DMS153 (cell line): Measurements from ENCODE around the gene VAV2.

ENCODE experiments used
- DNase-seq: peaks from one replicate; lab custom pipeline; 2025; lab: John Stamatoyannopoulos, UW

Gene VAV2

GRCh38 chr9:133888809-133889491, 103.2 kb downstream of the VAV2 start:
- no peak for DNase-seq

- peak; percentile 73 for DNase-seq
Observed at GRCh38 chr9:133888048-133888808, 103.9 kb downstream of the VAV2 start.

- DNase-seq, result no peak
Observed at GRCh38 chr9:133887540-133888047, 104.5 kb downstream of the VAV2 start.

- no peak for DNase-seq
Observed at GRCh38 chr9:133886563-133887501, 105.3 kb downstream of the VAV2 start.

GRCh38 chr9:133884907-133885744, 107.0 kb downstream of the VAV2 start:
- DNase-seq, result no peak

- no peak for DNase-seq
Observed at GRCh38 chr9:133882849-133883755, 109.0 kb downstream of the VAV2 start.

- peak; percentile 63 for DNase-seq
Observed at GRCh38 chr9:133881671-133882381, 110.3 kb downstream of the VAV2 start.

GRCh38 chr9:133880851-133881661, 111.1 kb downstream of the VAV2 start:
- no peak for DNase-seq

GRCh38 chr9:133880136-133880535, 112.0 kb downstream of the VAV2 start:
- no peak for DNase-seq

GRCh38 chr9:133879615-133880014, 112.5 kb downstream of the VAV2 start:
- no peak for DNase-seq

GRCh38 chr9:133878402-133878801, 113.7 kb downstream of the VAV2 start:
- no peak for DNase-seq

- DNase-seq, result no peak
Observed at GRCh38 chr9:133877967-133878366, 114.2 kb downstream of the VAV2 start.

- DNase-seq, result no peak
Observed at GRCh38 chr9:133877327-133877726, 114.8 kb downstream of the VAV2 start.

GRCh38 chr9:133876836-133877235, 115.3 kb downstream of the VAV2 start:
- no peak for DNase-seq

GRCh38 chr9:133876144-133876543, 116.0 kb downstream of the VAV2 start:
- no peak for DNase-seq

GRCh38 chr9:133875131-133875530, 117.0 kb downstream of the VAV2 start:
- no peak for DNase-seq

GRCh38 chr9:133874659-133875058, 117.5 kb downstream of the VAV2 start:
- DNase-seq, result no peak

- DNase-seq, result no peak
Observed at GRCh38 chr9:133874060-133874657, 118.0 kb downstream of the VAV2 start.
